HepG2 (cell line): ENCODE data around the gene LSS. TPM values are rescaled to one million over a fixed set of nuclear protein-coding genes. Genes with fewer than 3 reads are reported as not detected.

ENCODE experiments used
- AGO2 ChIP-seq: fragments of 200-400 bp; formaldehyde crosslinking; optimal IDR thresholded peaks from 2 replicates; pipeline ENCODE3; 2017; ENCODE audit warnings: mild to moderate bottlenecking, low read depth, low read length, moderate library complexity
- BHLHE40 ChIP-seq: IDR thresholded peaks from 2 replicates; pipeline ENCODE4 v1.6.1; 2011; ENCODE audit warnings: low read length, improper control_type of control experiment
- CCAR2 ChIP-seq: fragments of 200-400 bp; formaldehyde crosslinking; optimal IDR thresholded peaks from 2 replicates; pipeline ENCODE3; 2018; ENCODE audit warnings: low read depth, mild to moderate bottlenecking, low read length, moderate library complexity
- DPF2 ChIP-seq: sonication (generic); formaldehyde crosslinking; IDR thresholded peaks from 2 replicates; pipeline ENCODE4 v1.4.0; 2020; ENCODE audit warnings: mild to moderate bottlenecking, low read depth, missing genetic modification reagents, borderline replicate concordance
- IKZF5 ChIP-seq: IDR thresholded peaks from 2 replicates; pipeline ENCODE4 v1.6.1; 2018; ENCODE audit warnings: missing genetic modification reagents, mild to moderate bottlenecking, missing compliant biosample characterization
- LCORL ChIP-seq, 2 experiments: fragments of 450-650 bp in 1 of 2; sonication (generic) in 1 of 2; formaldehyde crosslinking in 1 of 2; IDR thresholded peaks; 2 replicates each; pipeline versions ENCODE4 v1.5.0 to v1.6.1; 2017 to 2020; ENCODE audit warnings: antibody characterized with exemption in 1 of 2, missing genetic modification reagents in 1 of 2
- MAZ ChIP-seq, 2 experiments: sonication (generic) in 1 of 2; formaldehyde crosslinking in 1 of 2; IDR thresholded peaks; 2 replicates each; pipeline versions ENCODE4 v1.5.0 to v1.6.1; 2012 to 2020; ENCODE audit warnings: low read depth in 2 of 2, mild to moderate bottlenecking in 2 of 2, borderline replicate concordance in 1 of 2, improper control_type of control experiment in 1 of 2, low read length in 1 of 2, missing genetic modification reagents in 1 of 2, moderate library complexity in 1 of 2
- MEIS2 ChIP-seq: sonication (generic); formaldehyde crosslinking; IDR thresholded peaks from 2 replicates; pipeline ENCODE4 v1.9.0; 2021; ENCODE audit warnings: mild to moderate bottlenecking, missing genetic modification reagents
- MXD3 ChIP-seq: IDR thresholded peaks from 2 replicates; pipeline ENCODE4 v1.6.1; 2016; ENCODE audit warnings: mild to moderate bottlenecking, missing biosample characterization, missing genetic modification reagents
- POGZ ChIP-seq: sonication (generic); formaldehyde crosslinking; IDR thresholded peaks from 2 replicates; pipeline ENCODE4 v1.4.0; 2020; ENCODE audit warnings: mild to moderate bottlenecking, missing genetic modification reagents
- RBFOX2 ChIP-seq: fragments of 200-400 bp; formaldehyde crosslinking; IDR thresholded peaks from 2 replicates; pipeline ENCODE4 v1.6.1; 2017; ENCODE audit warnings: low read depth, mild to moderate bottlenecking, low read length
- RNF2 ChIP-seq: fragments of 450-650 bp; conservative IDR thresholded peaks from 2 replicates; pipeline ENCODE4 v1.6.1; 2016; ENCODE audit warnings: low read depth
- RXRA ChIP-seq: sonication (generic); formaldehyde crosslinking; IDR thresholded peaks from 2 replicates; pipeline ENCODE4 v1.5.1; 2020; ENCODE audit warnings: missing genetic modification reagents
- SOX6 ChIP-seq, 2 experiments: fragments of 450-650 bp in 1 of 2; sonication (generic) in 1 of 2; formaldehyde crosslinking in 1 of 2; IDR thresholded peaks; 2 replicates each; pipeline versions ENCODE4 v1.4.0 to v1.6.1; 2017 to 2020; ENCODE audit warnings: antibody characterized with exemption in 1 of 2, mild to moderate bottlenecking in 1 of 2, missing genetic modification reagents in 1 of 2
- SP4 ChIP-seq: sonication (generic); formaldehyde crosslinking; IDR thresholded peaks from 2 replicates; pipeline ENCODE4 v1.8.1; 2023; ENCODE audit warnings: mild to moderate bottlenecking, missing genetic modification reagents
- SP5 ChIP-seq: IDR thresholded peaks from 2 replicates; pipeline ENCODE4 v1.6.1; 2016; ENCODE audit warnings: low read depth, borderline replicate concordance
- TEF ChIP-seq: sonication (generic); formaldehyde crosslinking; IDR thresholded peaks from 2 replicates; pipeline ENCODE4 v1.5.0; 2020; ENCODE audit warnings: missing genetic modification reagents
- TSC22D2 ChIP-seq: sonication (generic); formaldehyde crosslinking; IDR thresholded peaks from 2 replicates; pipeline ENCODE4 v1.5.1; 2020; ENCODE audit warnings: missing genetic modification reagents, mild to moderate bottlenecking, borderline replicate concordance
- YEATS2 ChIP-seq: sonication (generic); formaldehyde crosslinking; IDR thresholded peaks from 2 replicates; pipeline ENCODE4 v1.4.0; 2020; ENCODE audit warnings: missing genetic modification reagents, borderline replicate concordance
- ZBTB26 ChIP-seq: IDR thresholded peaks from 2 replicates; pipeline ENCODE4 v1.6.1; 2016; ENCODE audit warnings: missing compliant biosample characterization, missing genetic modification reagents, borderline replicate concordance
- ZFP1 ChIP-seq: IDR thresholded peaks from 2 replicates; pipeline ENCODE4 v1.6.1; 2016
- ZNF431 ChIP-seq: sonication (generic); formaldehyde crosslinking; IDR thresholded peaks from 2 replicates; pipeline ENCODE4 v1.9.0; 2022; ENCODE audit warnings: missing genetic modification reagents, low read depth, mild to moderate bottlenecking, borderline replicate concordance
- ZNF652 ChIP-seq: IDR thresholded peaks from 2 replicates; pipeline ENCODE4 v1.6.1; 2016; ENCODE audit warnings: low read depth, borderline replicate concordance
- ZNF7 ChIP-seq: IDR thresholded peaks from 2 replicates; pipeline ENCODE4 v1.6.1; 2016; ENCODE audit warnings: missing biosample characterization, missing genetic modification reagents
- ZNF775 ChIP-seq: sonication (generic); formaldehyde crosslinking; IDR thresholded peaks from 2 replicates; pipeline ENCODE4 v1.4.0; 2020; ENCODE audit warnings: missing genetic modification reagents, mild to moderate bottlenecking, moderate library complexity, borderline replicate concordance
- polyA plus RNA-seq, 8 experiments: library from polyadenylated mRNA; depleted of rRNA in 3 of 8; stranded (reverse) in 7 of 8; unstranded in 1 of 8; fragments of >200 nt; fragmentation: Illumina TruSeq in 4 of 8; extraction: Trizol in 4 of 8; gene quantifications; 2 replicates each; pipeline versions ENCODE4 v1.2.1 to v1.2.3, GENCODE V29; 2011 to 2016; ENCODE audit warnings: low read depth in 4 of 8, missing spikeins in 1 of 8, mixed read lengths in 1 of 8; ENCODE audit not compliant: insufficient read depth in 1 of 8
- total RNA-seq, 5 experiments: library from RNA; depleted of rRNA; stranded (reverse); fragments of >200 nt; fragmentation: Illumina TruSeq; extraction: Trizol; gene quantifications; 2 replicates each; pipeline ENCODE4 v1.2.3, GENCODE V29; 2016; ENCODE audit warnings: low read depth in 1 of 5

Gene LSS
- total and polyA plus RNA-seq, 2 of the 13 experiments (the other 11 are each of a cell fraction or from before 2014, with no cell fraction given), result 72.6 to 113 TPM

GRCh38 chr21:46228345-46229051, at the start of gene LSS (continued):
- TF ChIP-seq SOX6 (IDR thresholded peaks at IDR 0.05) (no peak), SOX6 (CRISPR knock-in tag; IDR thresholded peaks at IDR 0.05) (peak; percentile 18; the same call in 1 of the 2 replicates), DPF2 (CRISPR knock-in tag) (no peak), MEIS2 (CRISPR knock-in tag) (peak; percentile 78; the same call in 1 of the 2 replicates), AGO2 (peak; percentile 55), MAZ (IDR thresholded peaks at IDR 0.05; ENCODE audit: borderline replicate concordance, low read depth, low read length) (peak; percentile 86; the same call in 1 of the 2 replicates), MAZ (CRISPR knock-in tag; IDR thresholded peaks at IDR 0.05; ENCODE audit: low read depth) (no peak), TEF (CRISPR knock-in tag) (peak; percentile 39; the same call in 1 of the 2 replicates), RXRA (CRISPR knock-in tag) (peak; percentile 44; the same call in 1 of the 2 replicates), ZFP1 (CRISPR knock-in tag) (no peak), ZNF775 (no peak), MXD3 (CRISPR knock-in tag) (0 out of 2 replicates have a peak, but pooled peaks have one; percentile 26), POGZ (CRISPR knock-in tag) (peak; percentile 3; the same call in 1 of the 2 replicates), ZNF431 (CRISPR knock-in tag) (peak; percentile 47; the same call in 1 of the 2 replicates), ZNF7 (no peak), SP5 (peak; percentile 86), LCORL (IDR thresholded peaks at IDR 0.05) (no peak), LCORL (CRISPR knock-in tag; IDR thresholded peaks at IDR 0.05) (peak; percentile 55; the same call in 1 of the 2 replicates), ZBTB26 (CRISPR knock-in tag) (0 out of 2 replicates have a peak, but pooled peaks have one; percentile 38), SP4 (CRISPR knock-in tag) (peak; percentile 38; the same call in 1 of the 2 replicates), TSC22D2 (CRISPR knock-in tag) (no peak), CCAR2 (no peak), IKZF5 (CRISPR knock-in tag) (peak; percentile 25; the same call in 1 of the 2 replicates), ZNF652 (CRISPR knock-in tag) (no peak), RBFOX2 (peak; percentile 67), YEATS2 (CRISPR knock-in tag) (no peak), RNF2 (no peak), BHLHE40 (peak; percentile 95)
